HG03457 (cell line): ENCODE measurements around the gene RIPPLY1.

ENCODE experiments used
- ATAC-seq: cut with Tn5 transposase; IDR thresholded peaks from one replicate; pipeline ENCODE4 v1.9.1; 2021; ENCODE audit warnings: moderate number of reproducible peaks; ENCODE audit not compliant: unreplicated experiment

The RIPPLY1 gene, protein sequence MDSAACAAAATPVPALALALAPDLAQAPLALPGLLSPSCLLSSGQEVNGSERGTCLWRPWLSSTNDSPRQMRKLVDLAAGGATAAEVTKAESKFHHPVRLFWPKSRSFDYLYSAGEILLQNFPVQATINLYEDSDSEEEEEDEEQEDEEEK

DNA sequence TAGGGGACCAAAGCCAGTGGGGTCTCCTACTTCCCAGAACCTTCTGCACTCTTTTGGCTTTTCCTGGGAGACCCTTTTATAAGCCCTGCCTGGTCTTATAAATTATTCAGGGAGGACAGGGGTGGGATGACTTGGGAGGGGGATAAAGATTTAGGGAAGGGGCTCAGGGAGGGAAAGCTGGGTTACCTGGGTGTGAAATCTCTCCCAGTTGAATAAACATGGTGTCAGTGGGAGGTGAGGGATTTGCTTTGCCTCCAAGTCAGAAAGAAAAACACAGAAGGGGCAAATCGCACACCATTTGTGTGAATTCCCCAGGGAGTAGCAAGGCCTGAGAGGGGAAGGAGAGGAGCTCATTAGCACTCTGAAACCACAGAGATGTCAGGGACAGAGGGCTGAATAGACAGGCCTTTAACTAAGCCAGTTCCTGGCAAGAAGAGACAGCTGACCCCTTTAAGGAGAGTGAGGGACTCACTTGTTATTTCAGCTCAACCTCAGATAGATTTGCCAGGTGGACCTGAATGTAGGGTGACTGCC lies at the start of gene RIPPLY1:
Gene RIPPLY1, minus strand, starts transcription at position 51 of the 534 bp plus-strand sequence. CDS start 54 bp downstream, outside the sequence.
- no peak for ATAC-seq

DNA sequence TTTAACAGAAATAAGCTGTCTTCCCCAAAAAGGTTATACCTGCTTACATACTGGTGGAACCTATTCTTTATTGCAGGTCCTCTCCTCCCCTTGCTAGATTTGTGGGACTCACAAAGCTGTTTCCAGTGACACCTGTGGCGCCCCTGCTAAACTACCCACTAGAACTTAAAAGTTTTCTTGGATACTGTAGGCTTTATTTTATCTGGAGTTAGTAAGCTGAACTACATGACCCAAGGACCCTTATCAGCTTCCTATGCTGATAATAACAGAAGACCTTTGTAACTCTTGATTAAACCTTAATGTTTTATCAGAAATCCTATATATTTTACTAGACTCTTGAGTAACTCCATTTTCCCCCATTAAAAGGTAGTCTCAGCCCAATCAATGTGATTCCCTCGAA lies 49.4 kb upstream of the RIPPLY1 start:
- no peak for ATAC-seq

DNA sequence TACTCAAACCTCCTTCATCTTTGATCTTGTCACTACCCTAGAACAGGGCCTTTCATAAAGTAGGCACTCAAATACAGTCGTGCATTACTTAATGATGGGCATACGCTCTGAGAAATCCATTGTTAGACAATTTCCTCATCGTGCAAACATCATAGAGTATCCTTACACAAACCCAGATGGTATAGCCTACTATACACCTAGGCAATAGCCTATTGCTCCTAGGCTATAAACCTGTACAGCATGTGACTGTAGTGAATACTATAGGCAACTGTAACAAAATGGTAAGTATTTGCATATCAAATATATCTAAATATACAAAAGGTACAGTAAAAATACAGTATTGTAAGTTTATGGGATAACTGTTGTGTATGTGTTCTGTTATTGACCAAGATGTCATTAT lies 48.9 kb upstream of the RIPPLY1 start:
- no peak for ATAC-seq

DNA sequence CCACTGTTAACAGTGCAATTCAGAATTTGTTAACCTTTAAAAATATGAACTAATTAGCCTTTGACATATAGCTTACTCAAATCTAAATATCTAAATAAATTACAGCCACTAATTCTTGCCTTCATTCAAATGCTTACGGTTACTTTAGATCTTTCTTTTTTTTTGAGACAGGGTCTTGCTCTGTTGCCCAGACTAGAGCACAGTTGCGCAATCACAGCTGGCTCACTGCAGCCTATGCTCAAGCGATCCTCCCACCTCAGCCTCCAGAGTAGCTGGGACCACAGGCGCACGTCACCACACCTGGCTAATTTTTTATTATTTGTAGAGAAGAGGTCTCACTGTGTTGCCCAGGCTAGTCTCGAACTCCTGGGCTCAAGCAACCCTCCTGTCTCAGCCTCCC lies 48.1 kb upstream of the RIPPLY1 start:
- no peak for ATAC-seq

DNA sequence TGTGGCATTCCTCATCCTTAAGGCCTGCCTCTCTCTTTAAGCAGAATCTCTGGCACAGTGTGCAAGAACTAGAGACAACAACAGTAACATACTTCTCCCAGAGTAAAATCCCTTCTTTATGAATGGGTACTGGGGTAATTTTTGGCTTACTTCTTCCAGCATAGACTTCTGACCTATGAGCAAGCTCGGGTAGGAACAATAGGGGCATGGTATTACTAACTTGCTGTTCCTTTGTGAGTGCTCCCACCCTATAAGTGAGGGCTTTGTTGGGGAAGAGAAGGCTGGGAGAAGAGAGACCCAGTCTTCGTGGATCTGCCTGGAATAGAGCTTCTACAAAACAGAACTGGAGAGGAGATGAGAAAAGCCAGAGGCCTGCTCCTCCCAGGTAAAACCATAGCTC lies 47.2 kb upstream of the RIPPLY1 start:
- ATAC-seq = no peak

DNA sequence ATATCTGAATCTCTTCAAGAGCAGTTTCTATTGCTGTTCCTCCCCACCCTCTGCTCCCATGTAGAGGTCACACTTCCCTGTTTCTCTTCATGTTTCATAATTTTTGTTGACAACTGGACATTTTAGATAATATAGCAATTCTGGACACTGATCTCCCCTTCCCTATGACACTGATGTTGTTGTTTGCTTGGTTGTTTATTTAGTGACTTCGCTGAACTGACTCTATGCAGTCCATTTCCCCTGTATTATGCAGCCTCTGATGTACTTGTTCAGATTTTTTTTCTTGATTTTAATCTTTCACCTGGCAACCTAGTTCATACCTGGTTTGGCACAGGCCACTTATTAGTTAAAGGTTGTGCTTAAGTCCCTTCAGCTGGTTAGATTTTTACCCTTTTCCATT lies 46.2 kb upstream of the RIPPLY1 start:
- no peak for ATAC-seq

DNA sequence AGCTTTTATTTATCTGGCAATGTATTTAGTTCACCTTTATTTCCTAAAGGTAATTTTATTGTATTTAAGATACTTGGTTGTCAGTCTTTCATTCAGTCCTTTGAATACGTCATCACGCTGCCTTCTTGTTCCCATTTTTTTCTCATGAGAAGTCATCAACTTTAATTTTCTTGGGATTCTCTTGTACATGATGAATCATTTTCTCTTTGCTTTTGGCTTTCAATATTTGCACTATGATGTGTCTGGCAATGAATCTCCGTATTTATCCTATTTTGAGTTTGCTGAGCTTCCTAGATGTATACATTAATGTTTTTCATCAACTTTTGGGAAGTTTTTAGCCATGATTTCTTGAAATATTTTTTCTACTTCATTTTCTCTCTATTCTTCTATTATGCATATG lies 45.5 kb upstream of the RIPPLY1 start:
- ATAC-seq = no peak

DNA sequence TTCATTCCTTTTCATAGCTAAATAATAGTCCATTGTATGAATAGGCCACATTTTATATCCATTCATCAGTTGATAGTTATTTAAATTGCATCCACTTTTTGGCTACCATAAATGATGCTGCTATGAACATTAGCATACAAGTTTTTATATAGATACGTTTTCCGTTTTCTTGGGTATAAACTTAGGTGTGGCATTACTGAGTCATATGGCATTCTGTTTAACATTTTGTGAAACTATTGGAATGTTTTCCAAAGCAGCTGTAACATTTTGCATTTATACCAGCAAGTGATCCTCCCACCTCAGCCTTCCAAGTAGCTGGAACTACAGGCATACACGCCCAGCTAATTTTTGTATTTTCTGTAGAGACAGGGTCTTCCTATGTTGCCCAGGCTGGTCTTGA lies 43.3 kb upstream of the RIPPLY1 start:
- no peak for ATAC-seq

DNA sequence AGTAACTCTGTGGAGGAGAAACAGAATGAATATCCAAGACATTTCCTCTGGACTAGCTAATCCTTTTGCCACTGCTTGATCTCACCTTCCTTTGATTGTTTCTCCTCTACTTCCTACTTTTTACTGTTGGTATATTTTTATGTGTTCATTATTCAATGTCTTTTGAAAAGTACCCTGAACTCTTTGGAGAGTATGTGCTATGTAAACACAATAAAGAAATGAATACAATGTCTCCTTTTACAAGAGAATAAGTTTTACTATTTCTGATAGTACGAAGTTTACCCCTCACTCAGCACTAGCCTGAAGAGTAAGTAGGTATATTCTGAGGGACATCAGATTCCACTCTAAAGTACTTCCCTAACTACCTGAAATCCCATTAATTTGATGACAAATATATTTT lies 36.9 kb upstream of the RIPPLY1 start:
- no peak for ATAC-seq

DNA sequence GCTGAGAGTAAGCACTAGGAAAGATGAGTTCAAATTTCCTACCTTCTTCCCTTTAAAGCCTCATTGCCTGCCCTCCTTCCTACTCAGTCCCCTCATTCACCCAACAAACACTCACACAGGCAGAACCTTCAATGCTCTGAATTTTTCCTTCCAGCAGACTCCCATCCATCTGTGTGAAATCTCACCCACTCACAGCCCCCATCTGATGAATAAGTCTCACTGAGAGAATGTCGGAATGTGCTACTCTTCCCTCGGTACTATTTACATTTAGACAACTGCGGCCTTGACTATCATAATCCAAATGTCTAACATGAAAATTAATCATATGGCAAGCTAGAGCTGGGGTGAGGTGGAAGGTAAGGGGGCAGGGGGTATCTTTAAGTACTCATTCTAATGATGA lies 36.4 kb upstream of the RIPPLY1 start:
- no peak for ATAC-seq

DNA sequence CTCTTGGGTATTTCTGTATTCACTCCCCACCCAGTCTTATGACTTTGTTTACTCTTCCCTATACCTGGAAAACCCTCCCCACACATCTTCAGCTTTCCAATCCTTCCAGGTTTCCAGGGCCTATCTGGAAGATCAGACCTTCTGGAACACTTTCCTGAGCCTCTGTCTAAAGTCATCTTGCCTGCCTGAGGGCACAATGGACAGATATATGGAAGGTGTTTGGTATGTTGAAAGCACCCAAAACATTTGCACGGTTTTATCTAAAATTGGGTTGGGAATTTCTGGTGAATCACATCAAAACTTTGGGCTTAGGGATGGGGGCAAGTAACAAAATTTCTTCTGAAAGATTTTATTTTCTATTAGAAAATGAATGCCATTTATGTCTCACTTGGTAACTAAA lies 33.1 kb upstream of the RIPPLY1 start:
- ATAC-seq = no peak

DNA sequence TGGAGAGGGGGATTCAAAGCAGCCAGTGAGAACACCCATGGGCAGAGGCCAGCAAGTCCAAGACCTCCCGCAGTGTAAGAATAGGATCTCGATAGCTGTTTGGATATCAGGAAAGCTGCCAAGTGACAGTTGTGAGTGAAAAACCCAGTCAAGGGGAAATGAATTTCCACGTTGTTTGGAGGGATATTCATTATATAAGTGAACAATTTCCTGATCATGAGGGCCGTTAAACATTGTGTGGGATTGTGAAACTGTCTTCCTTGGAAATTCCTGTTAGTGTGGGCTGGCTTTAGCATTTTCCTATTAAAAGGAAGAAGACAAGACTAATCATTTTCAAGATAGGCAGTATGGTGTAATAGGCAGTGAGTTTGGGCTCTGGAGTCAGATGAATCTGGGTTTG lies 32.0 kb upstream of the RIPPLY1 start:
- no peak for ATAC-seq

DNA sequence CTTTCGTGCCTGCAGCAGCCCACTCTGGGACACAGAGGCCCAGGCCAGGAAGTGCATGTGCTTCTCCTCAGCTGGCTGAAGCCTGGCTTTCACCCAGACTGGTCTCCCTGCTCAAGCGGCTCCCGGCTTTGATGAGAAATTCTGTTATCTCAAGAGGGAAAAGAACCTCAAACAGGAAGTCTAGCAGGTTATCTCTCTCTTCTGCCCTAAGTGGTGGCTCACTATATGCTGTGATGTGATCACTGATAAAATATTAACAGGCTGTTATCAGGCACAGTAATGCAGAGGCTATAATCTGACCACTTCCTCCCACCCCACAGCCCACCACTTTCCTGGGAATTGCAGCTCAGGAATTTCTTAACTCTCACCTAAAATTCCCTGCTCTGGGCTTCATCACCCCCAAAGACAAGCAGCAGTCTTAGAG lies 30.4 kb upstream of the RIPPLY1 start:
- no peak for ATAC-seq

DNA sequence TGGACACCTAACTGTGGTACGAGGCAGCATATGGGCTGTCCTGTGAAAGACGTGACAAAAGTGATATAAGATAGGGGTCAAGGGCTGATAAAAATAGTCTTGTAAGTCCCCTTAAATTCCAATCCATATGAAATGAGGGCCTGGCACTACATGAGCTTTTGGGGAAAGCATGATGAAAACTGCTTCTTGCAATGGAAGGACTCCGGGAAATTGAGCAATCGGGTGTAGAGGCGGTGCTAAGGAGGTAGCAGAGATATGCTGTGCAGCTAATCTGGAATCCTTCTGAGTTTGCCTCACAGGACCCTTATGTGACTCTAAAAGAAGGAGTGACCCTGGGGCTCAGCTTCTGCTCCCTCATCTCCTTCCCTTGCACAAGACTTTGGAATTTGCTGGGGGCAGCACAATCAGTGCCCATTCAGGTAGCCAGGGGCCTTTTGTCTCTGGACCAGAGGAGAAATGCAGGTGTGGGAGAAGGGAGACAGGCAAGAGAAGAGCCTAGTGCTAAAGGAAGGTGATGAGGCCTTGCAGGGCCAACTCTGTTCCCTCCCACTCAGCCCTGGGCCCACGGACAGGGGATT lies 29.9 kb upstream of the RIPPLY1 start:
- ATAC-seq = no peak

DNA sequence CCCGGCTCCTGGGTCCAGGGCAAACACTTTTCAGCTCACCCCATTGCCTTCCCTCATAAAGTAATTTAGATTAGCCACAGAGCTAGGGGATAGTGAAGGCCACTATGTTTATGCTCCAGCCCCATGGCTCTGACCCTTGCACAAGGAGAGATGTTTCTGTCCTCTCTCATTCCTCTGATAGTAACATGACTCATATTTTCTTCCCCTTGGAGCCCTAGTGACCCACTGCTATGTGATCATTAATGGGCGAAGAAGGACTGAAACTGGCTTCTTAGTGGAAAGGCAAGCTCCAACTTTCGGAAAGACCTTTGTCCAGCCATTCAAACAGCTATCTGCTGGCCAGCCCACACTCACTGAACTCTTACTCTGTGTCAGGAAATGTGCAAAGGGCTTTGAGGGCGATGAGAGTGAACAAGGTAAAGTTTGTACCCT lies 29.4 kb upstream of the RIPPLY1 start:
- no peak for ATAC-seq

DNA sequence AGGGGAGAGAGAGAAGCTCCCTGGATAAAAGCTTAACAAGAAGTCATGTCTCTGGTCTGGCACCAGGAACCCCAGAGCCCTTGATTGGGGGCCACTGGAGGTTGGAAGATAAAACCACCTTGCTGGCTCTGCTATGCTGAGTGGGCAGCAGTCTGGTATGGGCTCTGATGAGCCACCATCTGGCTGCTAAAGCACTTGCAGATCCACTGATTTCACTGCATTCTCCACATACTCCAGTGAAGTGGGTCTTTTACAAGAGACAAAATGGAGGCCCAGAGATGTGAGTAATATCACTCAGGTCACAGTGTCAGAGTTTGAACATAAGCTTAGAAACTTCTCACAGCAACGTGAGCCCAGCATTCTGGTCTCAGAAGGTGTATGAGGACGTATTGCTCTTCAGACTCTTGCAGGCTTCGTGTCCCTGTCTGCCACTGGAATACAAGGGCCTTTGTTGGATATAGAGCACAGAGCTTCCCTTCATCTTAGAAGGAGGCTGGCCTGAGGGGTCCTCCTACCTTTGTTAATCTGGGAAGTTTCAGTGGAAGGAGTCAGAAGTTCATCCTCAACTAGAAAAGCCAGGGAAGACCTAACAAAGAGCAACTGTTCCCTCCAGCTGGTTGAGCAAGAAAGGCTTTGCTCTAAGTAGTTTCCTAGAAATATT lies 28.8 kb upstream of the RIPPLY1 start:
- no peak for ATAC-seq

DNA sequence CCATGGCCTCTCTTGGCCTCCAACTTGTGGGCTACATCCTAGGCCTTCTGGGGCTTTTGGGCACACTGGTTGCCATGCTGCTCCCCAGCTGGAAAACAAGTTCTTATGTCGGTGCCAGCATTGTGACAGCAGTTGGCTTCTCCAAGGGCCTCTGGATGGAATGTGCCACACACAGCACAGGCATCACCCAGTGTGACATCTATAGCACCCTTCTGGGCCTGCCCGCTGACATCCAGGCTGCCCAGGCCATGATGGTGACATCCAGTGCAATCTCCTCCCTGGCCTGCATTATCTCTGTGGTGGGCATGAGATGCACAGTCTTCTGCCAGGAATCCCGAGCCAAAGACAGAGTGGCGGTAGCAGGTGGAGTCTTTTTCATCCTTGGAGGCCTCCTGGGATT lies 25.1 kb upstream of the RIPPLY1 start:
- no peak for ATAC-seq

DNA sequence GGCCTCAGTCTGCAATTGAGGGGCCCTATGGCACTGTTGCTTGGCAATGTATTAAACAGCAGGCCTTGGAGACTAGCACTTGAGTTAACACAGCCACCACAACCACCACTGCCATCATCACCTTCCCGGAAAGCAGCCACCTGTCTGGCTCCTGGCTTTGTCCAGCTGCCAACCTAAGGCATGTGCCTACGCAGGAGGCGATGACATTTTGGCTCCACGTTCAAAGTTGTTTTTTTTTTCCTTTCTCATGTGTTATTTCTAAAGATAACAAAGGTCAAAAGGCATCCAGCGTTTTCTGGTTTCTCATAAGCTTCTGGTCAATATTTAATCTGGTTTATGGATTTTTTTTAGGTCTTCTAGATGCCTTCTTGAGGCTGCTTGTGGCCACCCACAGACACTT lies 24.6 kb upstream of the RIPPLY1 start:
- no peak for ATAC-seq

DNA sequence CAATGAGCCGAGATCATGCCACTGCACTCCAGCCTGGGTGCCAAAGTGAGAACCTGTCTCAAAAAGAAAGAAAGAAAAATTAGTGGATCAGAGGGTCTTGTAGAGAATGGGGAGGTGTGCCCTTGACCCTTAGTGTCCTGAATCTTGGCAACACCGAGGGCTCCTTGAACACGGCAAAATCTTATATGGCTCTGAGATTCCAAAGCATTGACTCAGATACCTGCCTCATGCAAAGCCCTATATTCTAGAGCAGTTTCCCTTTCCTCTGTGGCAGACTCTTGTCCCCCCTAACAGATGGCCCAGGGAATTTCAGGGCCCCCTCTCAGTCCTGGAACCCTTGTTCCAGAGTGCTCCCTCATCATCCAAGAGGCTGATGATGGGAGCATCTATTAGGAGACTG lies 23.9 kb upstream of the RIPPLY1 start:
- no peak for ATAC-seq

DNA sequence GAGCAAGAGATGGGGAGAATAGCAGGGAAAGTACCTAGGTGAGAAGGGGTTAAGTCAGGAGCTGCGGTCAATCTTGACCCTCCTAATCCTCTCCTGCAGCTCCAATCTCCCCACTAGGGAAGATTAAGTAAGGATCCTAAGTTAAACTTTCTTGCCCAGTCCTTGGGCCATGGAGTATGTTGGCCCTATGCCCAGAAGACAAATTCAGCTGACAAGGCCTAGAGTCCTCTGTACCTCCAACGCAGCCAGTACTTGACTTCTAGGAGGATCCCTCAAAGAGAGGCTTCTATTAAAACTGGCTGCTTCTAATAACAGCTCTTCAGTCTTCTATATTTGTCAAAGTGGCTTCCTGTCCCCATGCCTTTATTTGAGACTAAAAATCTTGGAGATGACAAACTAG lies 18.5 kb upstream of the RIPPLY1 start:
- ATAC-seq = no peak

DNA sequence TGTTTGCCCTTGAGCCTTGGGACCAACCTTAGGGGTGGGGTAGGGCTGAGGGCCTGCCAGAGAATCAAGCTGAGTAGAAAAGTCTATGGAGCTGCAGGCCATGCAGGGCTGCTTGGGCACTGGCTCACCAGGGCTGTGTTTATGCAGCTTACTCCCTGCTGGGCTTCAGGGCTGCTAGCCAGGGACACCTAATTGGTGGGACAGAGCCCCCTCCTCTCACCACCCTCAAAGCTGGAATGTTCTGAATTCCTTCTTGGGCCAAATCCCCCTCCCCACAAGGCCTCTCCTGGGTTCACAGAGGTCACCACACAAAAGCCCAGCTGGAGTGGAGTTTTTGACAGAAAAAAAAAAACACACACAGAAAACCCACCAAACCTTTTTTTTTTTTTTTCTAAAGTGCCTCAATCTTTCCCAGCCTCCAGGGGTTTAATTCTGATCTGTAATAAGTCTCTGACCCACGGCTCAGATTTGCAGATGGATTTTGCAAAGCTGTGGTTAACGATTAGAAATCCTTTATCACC lies 16.9 kb upstream of the RIPPLY1 start, which contains the start of gene CLDN2:
Gene CLDN2, plus strand, starts transcription at position 471 of the 521 bp plus-strand sequence. CDS start 7,827 bp downstream, outside the sequence.
- no peak for ATAC-seq
